Activated CD4-positive, alpha-beta memory T cell treated with anti-CD3 and anti-CD28 coated beads for 36 hours (primary cell): ENCODE data around the gene SF3B1. TPM values are rescaled to one million over a fixed set of nuclear protein-coding genes. Genes with fewer than 3 reads are reported as not detected.
A peak's percentile ranks its signal among the peaks of the same experiment; 100 is the strongest.
"Not testable (repeated sequence)": the region's sequence is repeated elsewhere in the genome, so short reads cannot be mapped to it uniquely, and the experiment has no call there.

ENCODE experiments used
- CTCF ChIA-PET: fragments of 350-600 bp; sonication (Branson Sonifier 250); formaldehyde crosslinking; loops from one replicate; lab custom pipeline; 2021; ENCODE audit warnings: antibody characterized with exemption, inconsistent platforms; lab: Charles Lee
- POLR2A ChIA-PET: fragments of 350-600 bp; sonication (Branson Sonifier 250); formaldehyde crosslinking; loops from one replicate; lab custom pipeline; 2021; ENCODE audit warnings: antibody characterized with exemption; lab: Charles Lee
- DNase-seq: peaks from one replicate; pipeline ENCODE4 v3.0.0-alpha.2; 2020
- H3K27ac Mint-ChIP-seq: one replicate; pipeline ENCODE4 v1.8.0; 2021; ENCODE audit warnings: mixed read lengths
- H3K27me3 Mint-ChIP-seq: one replicate; pipeline ENCODE4 v1.8.0; 2021; ENCODE audit warnings: mixed read lengths
- H3K36me3 Mint-ChIP-seq: one replicate; pipeline ENCODE4 v1.8.0; 2021; ENCODE audit warnings: mixed read lengths
- H3K4me1 Mint-ChIP-seq: one replicate; pipeline ENCODE4 v1.8.0; 2021; ENCODE audit warnings: low read depth, mixed read lengths
- H3K4me3 Mint-ChIP-seq: one replicate; pipeline ENCODE4 v1.8.0; 2021; ENCODE audit warnings: mild to moderate bottlenecking, mixed read lengths
- H3K9me3 Mint-ChIP-seq: one replicate; pipeline ENCODE4 v1.8.0; 2021; ENCODE audit warnings: mixed read lengths
- intact Hi-C: fragments of 100-400 bp; cut with micrococcal nuclease; formaldehyde crosslinking; loops from one replicate; pipeline ENCODE4 v1.15.1; 2023
- total RNA-seq, 2 experiments: library from RNA; stranded (reverse); gene quantifications; one replicate each; pipeline ENCODE4 v1.2.3, GENCODE V29; 2021

The SF3B1 gene
- total RNA-seq, 2 experiments from 2014 or later = 228 to 245 TPM

GRCh38 chr2:197378086-197378485 is 56.7 kb downstream of the SF3B1 start:
- no peak for DNase-seq
- Mint-ChIP-seq H3K27me3 (peaks cover 4% of the 10 kb centered on the region), H3K4me1 (peaks cover 15% of the 10 kb centered on the region), H3K4me3 (no peak overlapping the region), H3K9me3 (no peaks in the 10 kb centered on the region), H3K27ac (no peak overlapping the region), H3K36me3 (no peaks in the 10 kb centered on the region)
- POLR2A ChIA-PET = no interaction called here
- CTCF ChIA-PET = interaction anchor here (0.7 to 5.5 kb wide), 16 partner anchors 60 to 579 kb away, joined by 3 to 42 read pairs (median 4); partner anchors contain the start of gene GTF3C3
- intact Hi-C loops = loop anchor here (1.0 to 5.0 kb wide), 7 partner anchors 66 to 627 kb away; partner anchors contain the start of gene ANKRD44

DNA sequence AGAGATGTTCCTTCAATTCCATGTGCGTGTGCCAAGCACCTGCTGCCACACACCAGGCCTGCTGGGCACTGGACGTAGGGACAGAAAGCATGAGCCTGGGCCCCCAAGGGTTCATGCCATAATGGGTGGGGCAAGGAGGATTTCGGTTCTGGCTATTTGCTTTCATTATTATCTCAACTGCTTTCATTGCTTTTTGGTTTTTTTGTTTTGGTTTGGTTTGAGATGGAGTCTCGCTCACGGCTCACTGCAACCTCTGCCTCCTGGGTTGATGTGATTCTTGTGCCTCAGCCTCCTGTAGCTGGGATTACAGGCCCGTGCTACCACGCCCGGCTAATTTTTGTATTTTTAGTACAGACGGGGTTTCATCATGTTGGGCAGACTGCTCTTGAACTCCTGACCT is 57.2 kb downstream of the SF3B1 start:
- no peaks in the 10 kb centered on the region for H3K36me3 Mint-ChIP-seq
- no peak overlapping the region for H3K4me3 Mint-ChIP-seq
- DNase-seq = no peak
- intact Hi-C loops = loop anchor here (1.0 to 5.0 kb wide), 7 partner anchors 65 to 627 kb away; partner anchors contain the start of gene ANKRD44
- no peaks in the 10 kb centered on the region for H3K9me3 Mint-ChIP-seq
- H3K4me1 Mint-ChIP-seq = peaks cover 15% of the 10 kb centered on the region
- POLR2A ChIA-PET = no interaction called here
- H3K27ac Mint-ChIP-seq = no peak overlapping the region
- peaks cover 4% of the 10 kb centered on the region for H3K27me3 Mint-ChIP-seq
- CTCF ChIA-PET = interaction anchor here (0.7 to 5.5 kb wide), 13 partner anchors 60 to 579 kb away, joined by 3 to 42 read pairs (median 4); partner anchors contain the start of gene GTF3C3

DNA sequence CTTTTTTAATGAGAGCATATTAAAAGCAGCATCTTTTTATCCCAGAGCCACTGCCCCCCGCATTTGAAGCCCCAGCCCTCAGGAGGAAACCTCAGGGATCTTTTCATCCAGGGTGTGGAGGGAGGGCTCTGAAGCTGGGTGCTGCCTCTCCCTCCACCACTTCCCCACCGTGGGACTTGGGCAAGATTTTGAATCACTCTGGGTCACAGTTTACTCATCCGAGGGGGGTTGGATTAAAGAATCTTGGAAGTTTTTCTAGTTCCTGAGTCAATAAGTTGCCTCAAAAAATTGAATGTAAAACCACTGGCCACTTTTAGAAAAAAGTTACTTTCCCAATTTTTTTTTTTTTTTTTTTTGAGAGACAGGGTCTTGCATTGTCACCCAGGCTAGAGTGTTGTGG is 62.2 kb downstream of the SF3B1 start:
- intact Hi-C loops = no loop called here
- Mint-ChIP-seq H3K4me3 (no peak overlapping the region), H3K36me3 (no peaks in the 10 kb centered on the region), H3K9me3 (no peaks in the 10 kb centered on the region), H3K4me1 (peaks cover 13% of the 10 kb centered on the region), H3K27me3 (no peaks in the 10 kb centered on the region), H3K27ac (no peak overlapping the region)
- CTCF ChIA-PET = interaction anchor here (1.1 kb wide), 1 partner anchor 259 kb away, joined by 3 read pairs; no protein-coding TSS in a partner anchor
- DNase-seq = no peak
- POLR2A ChIA-PET = no interaction called here

- H3K27me3 Mint-ChIP-seq, H3K4me3 Mint-ChIP-seq, H3K36me3 Mint-ChIP-seq, H3K27ac Mint-ChIP-seq, POLR2A ChIA-PET, CTCF ChIA-PET, H3K9me3 Mint-ChIP-seq, DNase-seq, intact Hi-C loops: not testable (repeated sequence)
- peaks cover 12% of the 10 kb centered on the region for H3K4me1 Mint-ChIP-seq
Observed at GRCh38 chr2:197370664-197371063, 64.2 kb downstream of the SF3B1 start.

DNA sequence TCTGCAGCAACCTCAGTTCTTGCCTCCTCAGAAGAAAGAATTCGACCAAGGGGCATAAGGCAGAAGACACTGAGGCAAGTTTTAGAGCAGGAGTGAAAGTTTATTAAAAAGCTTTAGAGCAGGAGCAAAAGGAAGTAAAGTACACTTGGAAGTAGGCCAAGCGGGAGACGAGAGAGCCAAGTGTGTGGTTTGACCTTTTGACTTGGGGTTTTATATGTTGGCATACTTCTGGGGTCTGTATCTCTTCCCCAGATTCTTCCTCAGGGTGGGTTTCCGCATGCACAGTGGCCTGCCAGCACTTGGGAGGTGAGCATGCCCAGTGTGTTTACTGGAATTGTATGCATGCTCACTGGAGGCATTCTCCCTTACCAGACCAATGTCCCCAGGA is 64.9 kb downstream of the SF3B1 start:
- Mint-ChIP-seq H3K27me3 (no peaks in the 10 kb centered on the region), H3K4me3 (no peak overlapping the region), H3K27ac (no peak overlapping the region), H3K9me3 (no peaks in the 10 kb centered on the region), H3K36me3 (no peaks in the 10 kb centered on the region), H3K4me1 (peaks cover 12% of the 10 kb centered on the region)
- POLR2A ChIA-PET = no interaction called here
- no peak for DNase-seq
- intact Hi-C loops = no loop called here
- CTCF ChIA-PET = no interaction called here

DNA sequence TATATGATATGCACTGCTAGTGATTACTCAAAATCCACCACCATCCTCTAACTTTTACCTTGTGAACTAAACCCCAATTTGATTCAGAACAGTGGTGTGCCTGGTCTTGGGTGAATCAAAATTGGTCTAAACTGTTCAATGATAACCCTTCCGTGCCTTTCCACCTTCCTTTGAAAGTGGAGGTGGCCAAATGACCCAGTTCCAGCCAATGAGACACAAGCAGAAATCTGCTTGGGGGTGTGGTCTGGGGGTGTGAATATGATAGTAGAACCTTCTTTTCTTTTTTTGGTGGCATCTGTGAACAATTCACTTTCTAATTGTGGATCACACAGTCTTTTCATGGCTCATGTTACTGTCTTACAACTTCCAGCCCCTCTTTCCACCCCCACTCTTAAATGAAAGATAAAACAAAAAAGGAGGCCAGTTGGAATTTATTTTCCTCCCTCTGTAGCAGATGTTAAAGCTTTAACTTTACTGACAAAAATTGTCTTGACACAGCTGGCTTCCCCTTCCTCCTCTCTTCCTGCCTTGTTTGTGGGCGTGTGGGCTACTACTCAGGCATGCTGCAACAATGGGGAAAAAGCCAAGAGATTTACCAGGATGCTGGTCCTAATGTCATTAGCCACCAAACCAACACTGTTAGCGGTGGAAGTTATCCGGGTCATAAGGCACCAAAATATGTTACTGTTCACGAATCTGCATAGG is 65.4 kb downstream of the SF3B1 start:
- DNase-seq = no peak
- Mint-ChIP-seq H3K9me3 (no peaks in the 10 kb centered on the region), H3K27me3 (no peaks in the 10 kb centered on the region), H3K27ac (no peak overlapping the region), H3K4me1 (peaks cover 12% of the 10 kb centered on the region), H3K4me3 (no peak overlapping the region), H3K36me3 (no peaks in the 10 kb centered on the region)
- CTCF ChIA-PET = interaction anchor here (1.7 kb wide), 1 partner anchor 256 kb away, joined by 7 read pairs; no protein-coding TSS in a partner anchor
- POLR2A ChIA-PET = no interaction called here
- intact Hi-C loops = no loop called here

GRCh38 chr2:197368412-197368811 is 66.4 kb downstream of the SF3B1 start:
- Mint-ChIP-seq H3K36me3 (no peaks in the 10 kb centered on the region), H3K4me1 (peaks cover 12% of the 10 kb centered on the region), H3K27me3 (no peaks in the 10 kb centered on the region), H3K4me3 (no peak overlapping the region), H3K9me3 (no peaks in the 10 kb centered on the region), H3K27ac (no peak overlapping the region)
- no peak for DNase-seq
- ChIA-PET POLR2A (no interaction called here), CTCF (interaction anchor here (1.7 kb wide), 1 partner anchor 255 kb away, joined by 7 read pairs; no protein-coding TSS in a partner anchor)
- intact Hi-C loops = no loop called here

DNA sequence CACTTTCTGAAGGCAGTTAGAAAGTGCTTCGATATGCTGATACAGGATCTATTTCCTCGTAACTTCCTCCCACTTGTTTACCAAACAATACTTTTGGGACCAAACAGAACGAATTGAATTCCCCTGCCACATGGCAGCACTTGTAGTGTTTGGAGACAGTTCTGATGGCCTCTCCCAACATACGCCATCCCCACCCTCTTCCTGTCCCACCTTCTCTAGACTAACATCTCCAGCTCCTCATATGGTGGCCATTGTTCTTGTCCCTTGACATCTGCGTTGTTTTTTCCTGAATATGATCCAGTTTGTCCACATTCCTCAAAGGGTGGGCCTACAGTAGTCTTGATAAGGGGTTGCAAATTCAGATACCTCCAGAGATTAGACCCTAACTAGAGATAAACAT is 70.8 kb downstream of the SF3B1 start:
- Mint-ChIP-seq H3K27ac (no peak overlapping the region), H3K9me3 (no peaks in the 10 kb centered on the region), H3K36me3 (no peaks in the 10 kb centered on the region), H3K4me3 (no peak overlapping the region), H3K27me3 (no peaks in the 10 kb centered on the region), H3K4me1 (peaks cover 18% of the 10 kb centered on the region)
- POLR2A ChIA-PET = no interaction called here
- CTCF ChIA-PET = interaction anchor here (1.2 to 1.7 kb wide), 2 partner anchors 195 to 288 kb away, joined by 4 read pairs; no protein-coding TSS in a partner anchor
- intact Hi-C loops = loop anchor here (5.0 kb wide), 1 partner anchor 247 kb away; no protein-coding TSS in a partner anchor
- DNase-seq = no peak

- H3K36me3 Mint-ChIP-seq = no peaks in the 10 kb centered on the region
- H3K27ac Mint-ChIP-seq = no peak overlapping the region
- H3K4me3 Mint-ChIP-seq = no peak overlapping the region
- H3K4me1 Mint-ChIP-seq = peaks cover 36% of the 10 kb centered on the region
- intact Hi-C loops = loop anchor here (1.0 to 5.0 kb wide), 2 partner anchors 32 to 243 kb away; no protein-coding TSS in a partner anchor
- POLR2A ChIA-PET = interaction anchor here (0.9 kb wide), 1 partner anchor 169 kb away, joined by 3 read pairs; no protein-coding TSS in a partner anchor
- DNase-seq = no peak
- no peaks in the 10 kb centered on the region for H3K27me3 Mint-ChIP-seq
- CTCF ChIA-PET = interaction anchor here (0.6 to 1.3 kb wide), 5 partner anchors 53 to 303 kb away, joined by 3 to 5 read pairs (median 3); no protein-coding TSS in a partner anchor
- no peaks in the 10 kb centered on the region for H3K9me3 Mint-ChIP-seq
Observed at GRCh38 chr2:197360744-197361156, 74.1 kb downstream of the SF3B1 start.

GRCh38 chr2:197359859-197360258 is 75.0 kb downstream of the SF3B1 start:
- no peak overlapping the region for H3K4me3 Mint-ChIP-seq
- DNase-seq = no peak
- H3K27ac Mint-ChIP-seq = no peak overlapping the region
- intact Hi-C loops = loop anchor here (1.0 to 5.0 kb wide), 4 partner anchors 32 to 243 kb away; partner anchors contain the start of gene ANKRD44
- CTCF ChIA-PET = interaction anchor here (1.3 to 2.8 kb wide), 4 partner anchors 33 to 246 kb away, joined by 5 to 14 read pairs (median 8); no protein-coding TSS in a partner anchor
- peaks cover 36% of the 10 kb centered on the region for H3K4me1 Mint-ChIP-seq
- H3K27me3 Mint-ChIP-seq = no peaks in the 10 kb centered on the region
- H3K9me3 Mint-ChIP-seq = no peaks in the 10 kb centered on the region
- POLR2A ChIA-PET = no interaction called here
- no peaks in the 10 kb centered on the region for H3K36me3 Mint-ChIP-seq

DNA sequence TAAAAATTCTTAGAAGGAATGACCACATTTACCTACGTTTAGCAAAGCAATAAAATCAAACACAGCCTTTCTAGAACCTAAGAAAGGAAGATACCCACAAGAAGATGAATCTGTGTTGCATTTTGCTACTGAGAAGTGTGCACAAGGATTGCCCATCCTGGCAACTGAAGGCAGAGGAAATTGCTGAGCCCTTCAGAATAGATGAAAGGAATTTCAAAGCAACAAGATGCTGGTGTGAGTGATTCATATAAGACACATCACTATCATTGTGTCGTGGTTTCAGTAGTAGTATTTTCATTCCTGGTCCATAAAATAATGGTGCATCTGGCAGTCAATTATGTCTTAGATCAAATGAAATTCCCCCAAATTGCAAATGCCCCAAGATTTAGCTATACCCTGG is 75.9 kb downstream of the SF3B1 start:
- ChIA-PET CTCF (interaction anchor here (1.6 to 2.8 kb wide), 6 partner anchors 32 to 246 kb away, joined by 4 to 17 read pairs (median 8); no protein-coding TSS in a partner anchor), POLR2A (no interaction called here)
- Mint-ChIP-seq H3K27ac (peak overlapping the region; percentile 18), H3K27me3 (no peaks in the 10 kb centered on the region), H3K4me3 (no peak overlapping the region), H3K36me3 (no peaks in the 10 kb centered on the region), H3K4me1 (peaks cover 36% of the 10 kb centered on the region), H3K9me3 (no peaks in the 10 kb centered on the region)
- DNase-seq = peak; percentile 39
- intact Hi-C loops = loop anchor here (5.0 kb wide), 2 partner anchors 47 to 167 kb away; partner anchors contain the start of gene ANKRD44

GRCh38 chr2:197357986-197358385 is 76.8 kb downstream of the SF3B1 start:
- H3K27ac Mint-ChIP-seq = no peak overlapping the region
- H3K36me3 Mint-ChIP-seq = no peaks in the 10 kb centered on the region
- intact Hi-C loops = loop anchor here (5.0 kb wide), 2 partner anchors 46 to 166 kb away; partner anchors contain the start of gene ANKRD44
- CTCF ChIA-PET = interaction anchor here (0.7 to 2.8 kb wide), 11 partner anchors 29 to 346 kb away, joined by 3 to 17 read pairs (median 4); no protein-coding TSS in a partner anchor
- H3K4me1 Mint-ChIP-seq = peaks cover 39% of the 10 kb centered on the region
- no peak overlapping the region for H3K4me3 Mint-ChIP-seq
- no peaks in the 10 kb centered on the region for H3K9me3 Mint-ChIP-seq
- POLR2A ChIA-PET = no interaction called here
- H3K27me3 Mint-ChIP-seq = no peaks in the 10 kb centered on the region
- DNase-seq = no peak
